ENCODE results near the gene NUP210L.

The NUP210L gene

GRCh38 chr1:153962088-153963029 is 192.5 kb downstream of the NUP210L start:
- no peak for DNase-seq

GRCh38 chr1:153961421-153961820 is 193.5 kb downstream of the NUP210L start:
- no peak for DNase-seq

GRCh38 chr1:153960206-153960605 is 194.7 kb downstream of the NUP210L start:
- DNase-seq = no peak

- no peak for DNase-seq
Observed at GRCh38 chr1:153959454-153959853, 195.4 kb downstream of the NUP210L start.

- no peak for DNase-seq
Observed at GRCh38 chr1:153958961-153959260, 196.0 kb downstream of the NUP210L start.

GRCh38 chr1:153958111-153958960 is 196.5 kb downstream of the NUP210L start, which contains the start of gene CRTC2:
CRTC2 (minus strand) TSS chr1:153958612; CDS start chr1:153958497, 115 bp downstream.
- DNase-seq = peak; percentile 93

GRCh38 chr1:153957744-153958110 is 197.1 kb downstream of the NUP210L start:
- DNase-seq = no peak

- DNase-seq = no peak
Observed at GRCh38 chr1:153956997-153957715, 197.7 kb downstream of the NUP210L start.

- no peak for DNase-seq
Observed at GRCh38 chr1:153954826-153955225, 200.0 kb downstream of the NUP210L start.

GRCh38 chr1:153953859-153954365 is 201.0 kb downstream of the NUP210L start:
- DNase-seq = no peak

GRCh38 chr1:153951801-153952200 is 203.1 kb downstream of the NUP210L start:
- DNase-seq = no peak

- DNase-seq = no peak
Observed at GRCh38 chr1:153951183-153951582, 203.7 kb downstream of the NUP210L start.

GRCh38 chr1:153946622-153947241 is 208.1 kb downstream of the NUP210L start, which contains the start of gene DENND4B:
DENND4B (minus strand) TSS chr1:153946718; CDS start chr1:153944374, 2,344 bp downstream.
- DNase-seq = peak; percentile 78

GRCh38 chr1:153945795-153946621 is 208.9 kb downstream of the NUP210L start:
- peak; percentile 82 for DNase-seq

- peak; percentile 76 for DNase-seq
Observed at GRCh38 chr1:153945131-153945794, 209.6 kb downstream of the NUP210L start.

- DNase-seq = no peak
Observed at GRCh38 chr1:153944827-153945117, 210.1 kb downstream of the NUP210L start.

- DNase-seq = no peak
Observed at GRCh38 chr1:153944005-153944826, 210.7 kb downstream of the NUP210L start.

- DNase-seq = no peak
Observed at GRCh38 chr1:153942766-153943549, 211.9 kb downstream of the NUP210L start.
